NCI-H187 (cell line): ENCODE measurements around the gene MCRIP2.

Experiments used
- DNase-seq, 2 experiments: peaks; one replicate each; lab custom pipeline; 2025; lab: John Stamatoyannopoulos, UW

MCRIP2 gene

GRCh38 chr16:648781-649589 is 7.4 kb downstream of the MCRIP2 start, which contains the start of gene WDR90:
Gene WDR90 (plus strand): TSS chr16:649365. CDS start chr16:649417, 52 bp downstream.
- peak; percentile 74 to 95 for DNase-seq

GRCh38 chr16:649631-650030 is 8.0 kb downstream of the MCRIP2 start:
- no peak for DNase-seq

GRCh38 chr16:651844-652243 is 10.2 kb downstream of the MCRIP2 start:
- DNase-seq = no peak

GRCh38 chr16:652454-653305 is 11.1 kb downstream of the MCRIP2 start:
- DNase-seq = no peak

- DNase-seq = no peak
Observed at GRCh38 chr16:654034-654433, 12.4 kb downstream of the MCRIP2 start.

GRCh38 chr16:657487-657886 is 15.9 kb downstream of the MCRIP2 start:
- DNase-seq = no peak

- DNase-seq = no peak
Observed at GRCh38 chr16:658679-659571, 17.3 kb downstream of the MCRIP2 start.

GRCh38 chr16:659618-660017 is 18.0 kb downstream of the MCRIP2 start:
- DNase-seq = no peak

GRCh38 chr16:660132-660458 is 18.5 kb downstream of the MCRIP2 start:
- no peak for DNase-seq

GRCh38 chr16:660459-661183 is 19.0 kb downstream of the MCRIP2 start:
- DNase-seq = peak; percentile 81 to 90

- no peak for DNase-seq
Observed at GRCh38 chr16:661184-661821, 19.7 kb downstream of the MCRIP2 start.

GRCh38 chr16:662095-662494 is 20.5 kb downstream of the MCRIP2 start:
- no peak for DNase-seq

- DNase-seq = no peak
Observed at GRCh38 chr16:662597-662996, 21.0 kb downstream of the MCRIP2 start.

GRCh38 chr16:666572-666971 is 24.9 kb downstream of the MCRIP2 start:
- DNase-seq = no peak

GRCh38 chr16:667113-667779 is 25.6 kb downstream of the MCRIP2 start:
- no peak for DNase-seq

- DNase-seq = peak; percentile 88 to 95
Observed at GRCh38 chr16:667780-668518, 26.3 kb downstream of the MCRIP2 start, which contains the start of gene RHOT2. Gene RHOT2 (plus strand): TSS chr16:668132. CDS start chr16:668200, 68 bp downstream.

GRCh38 chr16:668519-669171 is 27.0 kb downstream of the MCRIP2 start:
- no peak for DNase-seq

- no peak for DNase-seq
Observed at GRCh38 chr16:669666-670065, 28.0 kb downstream of the MCRIP2 start.
